NOMO-1 treated with dmso at 0.1 percent for 144 hours (cell line): ENCODE data around the gene SH3GLB1.
A peak's percentile ranks its signal among the peaks of the same experiment; 100 is the strongest.

ENCODE experiments used
- DNase-seq: peaks from one replicate; lab custom pipeline; 2025; ENCODE audit not compliant: unreplicated experiment; lab: John Stamatoyannopoulos, UW

Gene SH3GLB1

DNA sequence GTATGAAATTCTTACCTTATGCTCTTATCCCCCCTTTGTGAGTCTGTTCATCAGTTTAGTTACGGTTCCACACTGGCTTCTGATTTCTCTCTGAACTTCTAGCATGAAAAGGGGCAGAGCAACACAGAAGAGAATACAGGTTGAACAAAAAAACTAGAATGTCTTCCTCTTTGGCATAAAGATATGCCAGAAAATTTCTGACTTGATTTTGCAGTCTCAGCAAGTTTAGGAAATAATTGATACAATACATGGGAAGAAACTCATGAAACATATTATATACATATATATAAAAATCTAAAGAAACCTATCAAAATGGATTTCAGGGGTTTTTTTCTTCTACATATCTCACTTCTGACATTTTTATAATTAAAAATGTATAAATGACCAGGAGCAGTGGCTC lies 27.0 kb downstream of the SH3GLB1 start:
- no peak for DNase-seq

DNA sequence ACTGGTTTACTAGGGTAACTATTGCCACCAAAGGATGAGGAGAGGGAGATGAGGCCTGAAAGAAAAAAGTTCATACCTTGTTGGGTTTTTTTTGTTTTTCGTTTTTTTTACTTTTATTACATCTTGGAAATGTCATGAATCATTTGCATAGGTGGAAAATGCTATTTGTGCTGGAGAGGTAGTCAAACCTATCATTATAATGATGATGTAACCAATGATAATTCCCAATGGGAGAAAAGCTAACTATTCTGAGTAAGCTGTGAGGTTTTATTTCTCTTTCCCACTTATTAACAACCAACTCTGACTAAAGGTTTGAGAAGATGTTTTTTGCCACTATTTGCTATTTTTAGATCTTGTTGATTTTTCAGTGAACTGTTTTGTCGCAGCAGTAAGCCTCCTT lies 29.0 kb downstream of the SH3GLB1 start:
- no peak for DNase-seq

DNA sequence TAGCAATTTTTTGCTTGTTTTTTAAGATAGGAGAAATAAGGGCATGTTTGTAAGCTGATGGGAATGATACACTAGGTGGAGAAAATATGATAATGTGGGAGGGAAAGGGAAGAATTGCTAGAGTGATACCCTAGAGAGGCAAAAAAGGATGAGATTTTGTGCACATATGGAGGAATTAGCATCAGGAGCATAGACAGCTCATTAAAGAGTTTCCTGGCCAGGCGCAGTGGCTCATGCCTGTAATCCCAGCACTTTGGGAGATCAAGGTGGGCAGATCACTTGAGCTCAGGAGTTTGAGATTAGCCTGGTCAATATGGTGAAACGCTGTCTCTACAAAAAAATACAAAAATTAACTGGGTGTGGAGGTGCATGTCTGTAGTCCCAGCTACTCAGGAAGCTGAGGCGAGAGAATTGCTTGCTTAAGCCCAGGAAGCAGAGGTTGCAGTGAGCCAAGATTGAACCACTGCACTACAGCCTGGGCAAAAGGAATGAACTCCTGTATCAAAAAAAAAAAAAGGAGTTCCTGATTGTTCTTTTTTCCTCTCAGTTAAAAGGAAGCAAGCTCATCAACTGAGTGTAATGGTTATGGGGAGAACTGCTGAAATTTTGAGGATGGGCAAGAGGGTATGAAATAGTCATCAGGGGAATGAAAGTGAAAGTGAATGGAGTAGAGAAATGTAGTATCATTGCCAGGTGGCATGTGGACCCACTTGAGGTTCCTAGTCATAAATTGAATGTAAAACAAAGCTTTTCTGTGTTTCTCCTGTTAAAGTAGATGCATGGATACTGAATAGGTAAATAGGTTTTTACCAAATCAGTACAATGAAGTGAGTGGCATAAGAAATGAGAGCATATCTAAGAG lies 35.5 kb downstream of the SH3GLB1 start:
- no peak for DNase-seq

DNA sequence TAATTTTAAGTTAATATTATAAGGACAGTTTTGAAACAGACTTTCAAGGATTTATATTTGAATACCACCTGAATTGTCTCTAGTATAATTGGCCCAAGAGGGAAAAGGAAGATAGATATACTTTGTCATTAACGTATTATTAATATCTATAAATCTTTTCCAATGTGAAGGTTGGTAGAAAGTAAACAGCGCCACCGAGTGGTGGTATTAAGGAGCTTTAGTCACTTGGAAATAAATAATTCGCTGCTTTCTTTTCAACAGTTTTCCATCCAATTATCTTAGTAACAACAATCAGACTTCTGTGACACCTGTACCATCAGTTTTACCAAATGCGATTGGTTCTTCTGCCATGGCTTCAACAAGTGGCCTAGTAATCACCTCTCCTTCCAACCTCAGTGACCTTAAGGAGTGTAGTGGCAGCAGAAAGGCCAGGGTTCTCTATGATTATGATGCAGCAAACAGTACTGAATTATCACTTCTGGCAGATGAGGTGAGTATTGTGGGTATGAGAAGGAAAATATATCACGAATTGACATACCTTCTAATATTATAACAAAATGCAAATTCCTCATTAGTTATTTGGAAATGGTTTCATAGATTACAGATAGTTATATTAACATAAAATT lies 37.7 kb downstream of the SH3GLB1 start:
- DNase-seq = no peak

DNA sequence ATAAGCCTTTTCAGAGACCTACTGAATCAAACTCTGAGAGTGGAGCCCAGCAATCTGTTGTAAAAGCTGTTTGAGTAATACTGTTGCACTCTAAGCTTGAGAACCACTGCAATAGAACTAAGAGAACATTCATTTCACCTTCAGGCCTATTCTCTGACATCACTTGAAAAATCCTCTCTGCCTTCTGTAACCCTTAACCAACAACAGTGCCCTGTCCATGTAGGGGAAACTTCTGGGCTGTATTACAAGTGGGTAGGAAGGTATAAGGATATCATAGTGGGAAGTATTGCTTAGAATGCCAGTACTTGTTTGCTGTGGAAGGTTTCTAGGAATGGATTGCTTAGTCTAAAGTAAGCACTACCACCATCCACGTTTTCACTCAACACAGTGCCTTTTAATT lies 42.9 kb downstream of the SH3GLB1 start:
- DNase-seq = no peak

DNA sequence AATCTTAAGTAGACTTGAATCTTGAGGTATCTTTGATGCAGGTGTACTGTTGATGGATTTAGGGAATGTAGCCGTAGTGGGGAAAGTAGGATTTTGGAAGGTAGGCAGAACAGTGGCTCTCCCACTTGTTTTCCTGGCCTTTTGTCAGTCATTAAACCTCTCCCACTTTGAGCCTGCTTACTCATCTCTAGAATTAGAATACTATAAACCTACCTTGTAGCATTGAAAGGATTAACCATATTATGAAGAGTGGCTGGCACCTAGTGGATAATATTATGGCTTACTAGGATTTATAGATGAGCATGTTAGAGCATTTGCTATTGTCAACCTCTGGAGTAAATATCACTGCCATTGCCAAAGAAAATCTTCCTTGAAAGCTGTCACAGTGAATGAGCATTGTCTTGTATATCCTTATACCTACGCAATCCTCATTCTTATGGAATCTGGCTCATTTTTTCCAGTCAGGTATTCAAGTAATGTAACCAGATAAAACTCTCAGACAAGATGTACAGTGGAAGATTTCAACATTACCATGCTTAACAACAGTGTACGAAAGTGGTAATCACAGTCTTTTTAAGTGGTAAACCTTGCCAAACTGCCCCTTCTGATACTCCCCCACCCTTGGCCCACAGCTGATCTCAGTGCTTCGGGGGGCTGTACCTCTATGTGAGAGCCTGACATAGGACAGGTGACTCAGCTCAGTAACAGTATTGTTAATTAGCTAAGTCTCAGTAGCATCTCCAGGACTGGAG lies 44.4 kb downstream of the SH3GLB1 start:
- no peak for DNase-seq

DNA sequence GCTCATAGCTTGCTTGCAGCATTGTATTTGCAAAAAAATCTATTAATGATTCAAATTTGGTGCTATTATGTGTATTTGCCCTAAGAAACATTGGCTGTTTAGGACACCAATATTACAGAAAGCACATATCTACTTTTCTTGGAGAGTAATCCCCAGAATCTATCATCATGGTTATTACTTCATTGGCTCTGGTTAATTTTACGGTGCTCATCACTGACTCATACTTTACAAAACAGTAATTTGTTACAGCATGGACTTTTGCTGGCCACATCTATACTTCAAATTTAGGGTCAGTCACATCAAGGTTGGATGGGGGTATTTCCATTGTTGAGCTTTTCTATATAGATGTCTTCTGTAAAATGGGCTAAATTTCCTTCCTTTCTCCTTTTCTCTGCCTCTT lies 45.7 kb downstream of the SH3GLB1 start:
- DNase-seq = no peak

DNA sequence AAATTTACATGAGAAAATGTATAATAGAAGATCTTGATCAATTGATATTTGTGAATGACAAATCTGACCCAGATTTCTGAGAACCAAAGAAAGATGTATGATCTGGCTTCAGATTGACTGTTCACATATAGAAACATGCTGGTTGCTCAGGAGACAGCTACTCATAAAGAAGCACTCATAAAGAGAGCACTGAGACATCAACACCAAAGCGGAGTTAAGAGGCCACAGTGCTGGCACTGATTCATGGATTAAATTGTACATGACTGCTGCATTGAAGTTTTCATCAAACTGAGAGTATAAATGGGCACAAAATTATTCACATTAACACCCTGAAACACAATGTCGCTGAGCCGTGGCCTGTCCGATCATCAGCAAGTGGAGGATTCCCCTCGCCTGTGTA lies 46.2 kb downstream of the SH3GLB1 start:
- DNase-seq = no peak

DNA sequence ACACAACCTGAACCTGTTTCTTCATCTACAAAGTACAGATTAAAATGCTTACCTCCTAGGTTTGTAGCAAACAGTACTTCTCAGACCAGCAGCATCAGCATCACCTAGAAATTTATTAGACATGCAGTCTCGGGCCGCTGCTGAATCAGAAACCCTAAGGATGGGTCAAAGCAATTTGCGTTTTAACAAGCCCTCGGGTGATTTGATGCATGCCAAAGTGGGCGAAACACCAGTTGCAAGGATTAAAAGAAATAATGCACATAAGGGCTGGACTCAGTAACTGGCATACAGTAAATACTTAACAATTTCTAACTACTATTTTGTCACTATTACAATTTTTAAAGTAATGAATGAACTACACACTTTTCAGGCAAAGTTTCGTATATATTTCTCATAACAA lies 47.5 kb downstream of the SH3GLB1 start:
- no peak for DNase-seq

DNA sequence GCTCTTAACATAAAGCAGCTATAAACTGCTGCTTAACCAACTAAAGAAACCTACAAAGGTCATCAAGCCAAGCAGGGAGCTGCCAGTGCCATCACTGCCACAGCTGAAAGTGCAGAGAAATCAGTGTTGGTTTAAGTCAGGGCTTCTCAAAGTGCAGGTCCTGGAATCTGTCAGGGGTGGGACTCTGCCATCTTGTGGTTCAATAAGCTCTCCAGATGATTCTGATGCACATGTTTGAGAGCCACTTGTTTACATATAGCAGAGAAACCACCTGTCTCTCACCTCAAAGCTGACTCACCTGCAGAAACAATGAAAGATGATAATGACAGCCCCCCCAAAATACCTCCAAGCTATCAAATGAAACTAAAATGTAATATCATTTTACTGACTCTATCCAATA lies 49.3 kb downstream of the SH3GLB1 start:
- no peak for DNase-seq

DNA sequence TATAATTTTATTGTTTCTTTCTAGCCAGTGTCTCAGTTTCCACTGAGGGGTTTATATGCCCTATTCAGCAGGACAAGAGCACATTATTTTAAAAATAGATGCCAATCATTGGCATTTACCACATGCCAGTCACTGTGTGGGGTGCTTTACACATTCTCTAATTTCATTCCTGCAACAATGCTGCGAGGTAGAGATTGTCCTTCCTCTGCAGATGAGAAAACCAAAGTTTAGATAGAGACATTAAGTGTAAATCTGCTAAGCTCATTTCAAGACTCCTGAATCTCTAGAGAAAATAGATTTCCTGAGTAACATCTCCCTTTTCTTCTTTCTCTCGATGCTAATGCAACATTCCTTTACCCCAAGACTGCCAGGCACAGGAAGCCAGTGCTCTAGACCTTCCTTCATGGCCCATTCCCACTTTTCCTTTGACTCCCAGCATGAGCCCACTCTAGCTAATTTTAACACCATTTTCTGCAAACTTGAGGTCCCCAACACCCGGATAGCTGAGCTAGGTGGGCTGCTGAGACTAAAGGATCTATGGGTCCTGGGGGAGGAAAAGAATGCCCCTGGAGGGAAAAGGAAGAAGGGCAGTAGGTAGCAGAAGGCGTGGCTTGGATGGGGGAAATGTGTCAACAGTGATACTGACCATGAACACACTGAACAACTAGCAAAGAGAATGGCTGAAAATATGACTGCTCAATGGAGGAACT lies 50.0 kb downstream of the SH3GLB1 start:
- no peak for DNase-seq

DNA sequence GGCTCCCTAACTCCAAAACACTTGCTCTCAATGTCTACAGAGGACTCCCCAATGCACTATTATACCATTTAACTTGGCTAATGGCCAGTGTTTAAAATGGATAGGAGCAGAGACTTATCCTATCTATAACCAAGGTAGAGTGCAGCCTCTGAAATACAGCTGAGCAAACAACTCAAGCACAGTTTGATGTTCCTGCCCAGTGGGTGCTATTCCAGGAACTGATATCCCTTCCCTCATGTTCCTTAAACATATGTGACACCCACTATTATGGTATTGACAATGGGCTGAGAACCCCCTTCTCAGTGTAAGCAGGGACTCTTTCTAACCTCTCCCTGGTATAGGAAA lies 51.7 kb downstream of the SH3GLB1 start:
- DNase-seq = no peak

DNA sequence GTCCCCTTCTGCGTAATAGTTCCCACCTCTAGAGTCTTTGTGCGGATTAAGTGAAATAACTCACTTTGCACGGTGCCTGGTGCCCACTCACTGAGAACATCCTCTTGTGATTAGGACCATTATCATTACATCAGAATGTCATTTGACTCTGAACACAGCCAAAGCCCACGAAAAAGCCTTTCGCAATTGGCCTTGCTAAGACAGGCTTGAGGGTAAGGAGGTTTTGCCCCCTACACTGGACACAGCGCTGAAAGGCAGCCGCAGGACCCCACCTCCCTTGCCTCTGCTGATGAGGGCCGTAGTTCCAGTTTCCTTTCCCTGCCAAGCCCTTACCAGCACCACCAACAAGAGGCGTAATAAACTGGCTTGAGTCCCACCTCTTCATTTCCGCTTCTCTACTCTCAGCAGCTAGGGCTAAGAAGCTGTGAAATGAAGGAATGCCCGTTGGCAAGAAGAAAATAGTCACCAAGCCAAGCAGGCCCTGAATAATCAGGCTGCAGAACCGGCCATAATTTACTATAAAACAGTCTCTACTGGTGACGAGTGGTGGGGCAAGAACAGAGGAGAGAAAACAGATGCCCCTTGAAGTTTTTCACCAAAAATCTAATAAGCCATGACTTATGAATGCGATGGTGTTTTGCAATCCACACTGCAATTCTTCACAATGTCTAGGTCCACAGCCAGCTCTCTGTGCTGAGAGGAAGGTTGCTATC lies 53.1 kb downstream of the SH3GLB1 start:
- peak; percentile 58 for DNase-seq

DNA sequence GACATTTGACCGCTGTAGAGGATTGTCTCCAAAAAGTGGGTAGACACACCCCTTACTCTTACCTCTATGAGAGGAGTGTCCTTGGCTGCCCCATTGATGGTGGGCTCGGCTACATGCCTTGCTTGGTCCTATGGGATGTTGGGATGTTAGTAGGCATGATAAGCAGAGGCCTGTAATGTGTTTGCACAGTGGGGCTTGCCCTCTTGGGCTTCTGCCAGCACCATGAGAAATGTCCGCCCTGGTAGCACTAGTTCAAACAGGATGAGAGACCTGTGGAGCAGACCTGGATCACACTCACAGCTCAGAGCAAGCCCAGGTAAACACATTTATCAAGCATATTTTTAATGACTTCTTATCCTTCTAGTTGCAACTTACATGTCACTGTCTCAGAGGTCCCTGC lies 54.2 kb downstream of the SH3GLB1 start:
- DNase-seq = no peak

DNA sequence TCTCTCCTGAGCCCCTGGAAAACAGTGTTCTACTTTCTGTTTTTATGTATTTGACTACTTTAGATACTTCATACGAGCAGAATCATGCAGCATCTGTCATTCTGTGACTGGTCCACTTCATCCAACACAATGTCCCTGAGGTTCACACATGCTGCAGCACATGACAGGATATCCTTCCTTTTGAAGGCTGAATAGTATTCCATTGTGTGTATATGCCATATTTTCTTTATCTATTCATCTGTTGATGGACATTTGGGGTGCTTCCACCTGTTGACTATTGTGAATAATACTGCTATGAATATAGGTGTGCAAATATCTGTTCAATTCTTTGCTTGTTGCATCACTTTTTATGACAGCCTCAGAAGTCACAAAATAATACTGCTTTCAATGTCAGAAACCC lies 55.8 kb downstream of the SH3GLB1 start:
- DNase-seq = no peak

DNA sequence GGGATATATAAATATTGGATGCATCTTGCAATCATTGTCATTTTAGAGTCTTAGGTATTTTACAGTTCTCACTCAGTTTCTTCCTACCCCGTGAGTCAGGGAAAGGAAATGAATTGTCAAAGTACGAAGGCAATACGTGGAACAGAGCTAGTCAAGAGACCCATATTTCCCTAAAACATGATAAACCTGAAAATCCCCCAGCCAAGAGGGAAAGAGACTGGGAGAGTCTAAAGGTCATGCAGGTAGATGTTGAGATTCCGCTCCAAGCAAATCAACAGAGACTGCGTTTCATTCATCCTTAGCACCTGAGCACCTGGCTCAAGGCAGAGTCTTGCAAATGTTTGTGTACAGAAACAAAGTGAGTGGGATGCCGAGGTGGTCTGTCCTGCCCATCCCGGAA lies 58.0 kb downstream of the SH3GLB1 start:
- DNase-seq = no peak

DNA sequence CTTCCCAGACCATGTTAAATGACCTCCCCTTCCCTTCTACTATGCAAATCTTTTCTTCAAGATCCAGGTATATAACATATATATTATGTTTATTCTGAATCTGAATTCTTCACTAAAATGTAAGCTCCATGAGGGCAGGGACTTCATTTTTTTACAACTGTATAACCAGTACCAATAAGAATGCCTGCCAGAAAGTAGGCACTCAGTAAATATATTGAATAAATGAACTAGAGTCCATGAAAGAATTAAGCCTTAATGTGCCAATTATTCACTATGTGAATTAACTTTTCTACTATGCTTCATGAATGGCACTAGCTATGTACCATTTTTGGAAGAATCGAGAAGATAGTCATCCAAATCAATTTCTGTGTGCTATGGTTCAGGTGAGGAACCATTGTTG lies 60.1 kb downstream of the SH3GLB1 start:
- DNase-seq = no peak

DNA sequence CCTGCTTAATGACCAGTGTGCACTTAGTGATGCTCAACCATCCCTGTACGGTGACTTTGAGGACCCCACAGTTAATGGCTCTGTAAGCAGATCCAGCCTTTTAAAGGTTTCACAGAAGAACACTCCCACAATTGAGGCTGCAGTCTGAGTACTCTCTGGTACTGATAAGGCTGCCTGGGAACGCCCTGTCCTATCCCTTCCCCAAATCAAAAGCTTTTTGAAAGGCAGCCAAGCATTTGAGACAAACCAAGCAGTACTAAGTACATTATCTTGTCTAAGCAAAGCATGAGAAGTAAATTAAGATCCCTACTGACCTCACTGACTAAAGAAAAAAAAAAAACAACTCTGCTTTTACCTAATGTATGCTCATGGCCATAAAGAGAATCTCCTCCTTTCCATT lies 60.7 kb downstream of the SH3GLB1 start:
- no peak for DNase-seq

DNA sequence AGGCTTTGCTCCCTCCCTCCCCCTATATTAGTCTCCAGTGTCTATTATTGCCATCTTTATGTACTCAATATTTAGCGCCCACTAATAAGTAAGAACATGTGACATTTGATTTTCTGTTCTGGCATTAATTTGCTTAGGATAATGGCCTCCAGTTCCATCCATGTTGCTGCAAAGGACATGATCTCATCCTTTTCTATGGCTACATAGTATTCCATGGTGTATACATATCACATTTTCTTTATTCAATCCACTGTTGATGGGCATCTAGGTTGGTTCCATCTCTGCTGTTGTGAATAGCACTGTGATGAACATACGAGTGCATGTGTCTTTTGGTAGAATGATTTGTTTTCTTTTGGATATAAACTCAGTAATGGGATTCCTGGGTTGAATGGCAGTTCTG lies 61.3 kb downstream of the SH3GLB1 start:
- DNase-seq = no peak

DNA sequence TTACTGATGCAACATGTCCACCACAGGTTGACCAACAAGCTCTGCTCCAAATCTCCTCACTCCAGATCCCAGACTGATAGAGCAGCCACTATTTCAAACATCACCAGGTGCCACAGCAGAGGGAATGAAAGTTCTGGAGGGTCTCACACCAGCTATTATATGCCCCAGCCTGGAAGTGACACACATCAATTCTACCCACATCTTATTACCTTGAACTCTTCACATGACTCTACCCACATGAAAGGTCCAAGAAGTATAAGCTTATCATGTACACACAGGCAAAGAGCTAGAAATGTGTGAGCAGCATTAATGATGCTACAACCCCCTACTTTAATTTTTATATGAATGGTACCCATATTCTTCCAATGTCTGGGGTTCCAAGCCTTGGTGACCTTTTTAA lies 64.2 kb downstream of the SH3GLB1 start:
- DNase-seq = no peak

DNA sequence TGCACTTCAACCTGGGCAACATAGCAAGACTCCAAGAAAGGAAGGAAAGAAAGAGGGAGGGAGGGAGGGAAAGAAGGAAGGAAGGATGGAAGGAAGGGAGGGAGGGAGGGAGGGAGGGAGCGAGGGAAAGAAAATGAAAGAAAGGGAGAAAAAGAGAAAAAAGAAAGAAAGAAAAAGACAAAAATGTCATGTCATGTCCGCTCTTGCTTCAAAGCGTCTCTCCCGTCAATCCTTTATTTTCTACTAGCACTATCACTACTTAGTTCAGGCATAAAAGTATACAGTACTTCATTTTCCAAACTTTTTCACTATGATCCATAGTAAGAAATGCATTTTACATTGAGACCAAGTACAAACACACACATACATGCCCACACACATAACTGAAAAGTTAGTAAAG lies 64.7 kb downstream of the SH3GLB1 start:
- DNase-seq = no peak
